Choroid plexus epithelial cell (primary cell): Measurements from ENCODE around the gene ARHGEF40.

Source experiments
- DNase-seq: peaks from one replicate; pipeline ENCODE4 v3.0.0-alpha.2; 2010; ENCODE audit warnings: low read depth
- H3K4me3 ChIP-seq: 2 replicates; pipeline ENCODE4 v1.5.1; 2011; ENCODE audit warnings: low read depth, mild to moderate bottlenecking, control low read depth, low read length, moderate library complexity
- CTCF ChIP-seq: conservative IDR thresholded peaks from 2 replicates; pipeline ENCODE4 v1.5.1; 2011; ENCODE audit warnings: low read depth, mild to moderate bottlenecking, control low read depth, inconsistent platforms, low read length, moderate library complexity

The ARHGEF40 gene

GRCh38 chr14:21084998-21085853 lies 15.1 kb downstream of the ARHGEF40 start:
- no peak for TF ChIP-seq CTCF
- H3K4me3 ChIP-seq = no peak overlapping the region
- peak; percentile 63 for DNase-seq

GRCh38 chr14:21086908-21087293 lies 16.8 kb downstream of the ARHGEF40 start:
- no peak overlapping the region for H3K4me3 ChIP-seq
- TF ChIP-seq CTCF = no peak
- DNase-seq = no peak

GRCh38 chr14:21087294-21088091 lies 17.4 kb downstream of the ARHGEF40 start:
- TF ChIP-seq CTCF = no peak
- H3K4me3 ChIP-seq = no peak overlapping the region
- DNase-seq = peak; percentile 98

GRCh38 chr14:21088687-21089086 lies 18.6 kb downstream of the ARHGEF40 start:
- no peak for TF ChIP-seq CTCF
- no peak for DNase-seq
- H3K4me3 ChIP-seq = no peak overlapping the region

- TF ChIP-seq CTCF = no peak
- DNase-seq = no peak
- no peak overlapping the region for H3K4me3 ChIP-seq
Measured at GRCh38 chr14:21089271-21089670, 19.2 kb downstream of the ARHGEF40 start.

- H3K4me3 ChIP-seq = no peak overlapping the region
- no peak for TF ChIP-seq CTCF
Measured at GRCh38 chr14:21089877-21090193, 19.7 kb downstream of the ARHGEF40 start.

More at GRCh38 chr14:21089877-21090193, 19.7 kb downstream of the ARHGEF40 start:
- DNase-seq = no peak
